Stimulated activated CD4-positive, alpha-beta T cell treated with anti-CD3 and anti-CD28 coated beads, Interleukin-12 subunit alpha, Interleukin-12 subunit beta, amount 100 ng/mL, for 4 hours (primary cell): ENCODE measurements around the gene ZNF385D.

ENCODE experiments used
- DNase-seq: peaks from one replicate; pipeline ENCODE4 v3.0.0-alpha.2; 2020

ZNF385D gene

DNA sequence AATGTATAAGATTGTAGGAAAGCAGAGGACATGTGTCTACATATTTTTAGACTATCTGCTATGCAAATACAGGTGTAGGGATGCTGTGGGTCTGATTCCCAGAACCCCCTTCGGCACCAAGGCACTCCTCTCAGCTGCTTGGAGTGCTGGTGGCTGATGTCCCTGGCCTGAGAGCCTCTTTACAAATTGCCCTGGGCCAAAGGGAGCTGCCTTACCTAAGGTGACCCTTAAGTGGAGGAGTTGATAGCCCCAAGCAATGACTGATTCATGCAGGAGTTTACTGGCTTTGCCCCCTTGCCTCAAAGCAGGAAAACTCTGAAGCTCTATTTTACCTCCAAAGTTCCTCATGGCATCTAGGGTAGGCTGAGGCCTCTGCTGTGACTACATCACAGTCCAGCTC is 83.0 kb downstream of the ZNF385D start:
- DNase-seq = no peak

DNA sequence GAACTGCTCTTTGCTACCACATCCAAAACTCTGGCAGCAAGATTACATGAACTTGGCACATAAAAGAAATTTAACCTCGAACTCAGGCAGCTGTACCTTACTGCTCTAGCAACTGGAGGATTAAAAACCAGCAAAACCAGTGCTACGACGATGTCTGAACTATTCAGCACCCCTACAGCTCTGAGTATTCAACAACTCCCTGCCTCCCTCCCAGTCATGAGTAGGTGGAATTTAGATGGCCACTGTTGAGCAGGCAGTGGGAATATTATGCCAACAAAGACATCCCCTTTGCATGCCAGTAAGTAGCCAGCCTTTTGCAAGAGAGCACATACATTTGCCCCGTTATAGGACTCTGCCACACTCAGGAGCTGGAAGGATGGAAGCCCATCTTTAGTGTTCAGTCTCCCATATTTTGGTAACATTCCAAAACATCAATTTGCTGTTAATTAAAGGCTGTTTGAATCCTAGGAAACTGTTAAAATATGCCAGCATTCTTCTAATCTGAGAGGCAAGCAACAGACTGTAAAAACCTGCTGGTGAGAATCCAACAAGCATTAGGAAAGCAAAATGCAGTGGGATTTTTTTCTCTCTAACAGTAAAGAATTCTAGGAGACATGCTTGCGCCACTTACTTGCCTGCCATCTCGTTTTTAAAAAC is 85.4 kb downstream of the ZNF385D start:
- DNase-seq = no peak

DNA sequence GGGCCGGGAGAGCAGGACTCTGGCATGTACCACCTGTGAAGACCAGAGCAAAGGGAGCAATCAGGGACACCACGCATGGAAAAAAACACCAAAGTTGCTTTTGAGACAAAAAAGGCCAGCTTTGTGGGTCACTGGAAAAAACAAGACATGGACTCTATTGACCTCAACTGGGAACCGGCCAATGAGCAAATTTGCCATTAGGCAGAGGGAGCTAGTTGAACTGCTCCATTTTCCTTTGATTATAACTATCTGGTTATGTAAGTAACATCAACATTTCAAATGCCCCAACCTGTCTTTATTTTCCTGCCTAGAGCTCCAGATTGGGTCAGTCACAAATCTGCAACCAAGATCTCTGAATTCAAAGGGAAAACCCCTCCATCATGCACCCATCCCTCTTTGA is 86.0 kb downstream of the ZNF385D start:
- no peak for DNase-seq

DNA sequence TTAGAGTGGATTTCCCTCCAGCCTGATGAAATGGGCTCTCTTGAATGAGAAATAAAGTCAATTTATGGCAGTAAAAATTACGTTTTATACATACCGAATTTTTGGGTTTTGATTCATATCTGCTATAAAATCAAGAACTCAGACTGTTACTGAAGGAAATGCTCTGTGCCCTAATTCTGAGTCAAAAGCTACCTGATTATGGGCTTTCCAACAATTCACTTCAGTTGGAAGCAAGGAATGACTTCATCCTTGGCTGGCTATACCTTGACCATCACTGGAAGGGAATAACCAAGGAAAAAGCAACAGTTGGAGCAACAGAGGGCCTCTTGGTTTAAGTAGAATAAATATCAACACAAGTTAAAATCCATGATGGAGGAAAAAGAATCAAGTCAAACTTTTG is 88.6 kb downstream of the ZNF385D start:
- no peak for DNase-seq

DNA sequence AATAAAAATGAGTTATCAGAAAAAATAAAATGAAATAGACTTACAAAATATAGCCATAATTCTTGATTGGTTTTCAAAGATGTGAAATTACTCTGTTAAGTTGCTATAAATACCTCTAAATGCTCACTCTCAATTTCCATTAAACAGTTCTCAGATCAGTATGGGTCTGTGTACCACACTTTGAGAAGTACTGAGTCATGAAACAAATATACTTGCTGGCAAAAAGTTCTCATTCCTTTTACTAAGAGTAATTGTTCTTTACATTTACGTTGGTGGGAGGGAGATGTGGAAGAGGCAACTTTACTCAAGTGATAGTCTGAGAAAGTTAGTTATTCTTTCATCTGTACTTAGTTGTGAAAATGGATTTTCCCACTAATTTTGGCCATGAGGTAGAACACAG is 96.3 kb downstream of the ZNF385D start:
- no peak for DNase-seq

DNA sequence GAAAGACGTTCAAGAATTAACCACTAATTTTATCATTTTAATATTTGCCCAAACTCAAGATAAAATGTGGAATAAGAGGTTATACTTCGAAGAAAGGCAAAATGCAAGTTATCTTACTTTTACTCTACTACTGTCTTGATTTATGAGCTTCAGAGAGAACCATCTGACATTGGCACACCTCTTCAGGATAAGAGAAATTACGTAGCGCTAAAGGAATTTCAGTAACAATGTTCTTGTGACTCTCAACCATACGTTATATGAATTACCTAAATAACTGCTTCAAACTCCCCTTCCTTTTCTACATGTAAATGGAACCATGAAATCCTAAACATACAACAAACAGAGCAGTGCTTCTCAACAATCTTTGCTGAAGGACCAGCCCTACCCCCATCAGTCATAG is 96.8 kb downstream of the ZNF385D start:
- no peak for DNase-seq

DNA sequence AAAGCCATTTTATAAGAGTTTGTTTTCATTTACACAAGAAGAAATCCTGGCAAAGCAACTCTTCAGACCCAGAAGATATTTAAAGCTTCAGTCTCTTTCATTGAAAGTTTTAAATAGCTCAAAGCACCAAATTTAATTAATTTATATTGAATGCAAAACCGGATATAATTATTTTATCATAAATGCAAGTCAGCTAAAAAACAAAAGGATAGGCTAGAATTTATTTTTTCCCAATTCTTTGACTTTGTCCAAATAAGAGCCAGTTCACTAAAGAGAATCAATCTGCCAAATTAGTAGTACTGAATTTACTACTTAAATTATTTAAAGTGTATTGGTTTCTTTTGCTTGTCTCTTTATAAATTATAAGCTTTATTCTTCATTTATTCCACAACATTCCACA is 101.5 kb downstream of the ZNF385D start:
- DNase-seq = no peak

DNA sequence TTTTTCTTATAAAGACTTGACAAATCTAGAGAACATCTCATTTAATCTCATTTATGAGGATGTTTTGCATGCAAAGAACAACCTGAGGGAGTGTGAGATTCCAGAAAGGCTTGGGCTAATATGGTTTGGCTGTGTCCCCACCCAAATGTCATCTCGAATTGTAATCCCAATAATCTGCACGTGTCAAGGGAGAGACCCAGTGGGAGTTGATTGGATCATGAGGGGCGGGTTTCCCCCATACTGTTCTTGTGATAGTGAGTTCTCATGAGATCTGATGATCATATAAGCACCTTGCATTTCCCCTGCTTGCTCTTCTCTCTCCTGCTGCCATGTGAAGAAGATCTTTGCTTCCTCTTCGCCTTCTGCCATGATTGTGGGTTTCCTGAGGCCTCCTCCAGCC is 103.0 kb downstream of the ZNF385D start:
- DNase-seq = no peak

DNA sequence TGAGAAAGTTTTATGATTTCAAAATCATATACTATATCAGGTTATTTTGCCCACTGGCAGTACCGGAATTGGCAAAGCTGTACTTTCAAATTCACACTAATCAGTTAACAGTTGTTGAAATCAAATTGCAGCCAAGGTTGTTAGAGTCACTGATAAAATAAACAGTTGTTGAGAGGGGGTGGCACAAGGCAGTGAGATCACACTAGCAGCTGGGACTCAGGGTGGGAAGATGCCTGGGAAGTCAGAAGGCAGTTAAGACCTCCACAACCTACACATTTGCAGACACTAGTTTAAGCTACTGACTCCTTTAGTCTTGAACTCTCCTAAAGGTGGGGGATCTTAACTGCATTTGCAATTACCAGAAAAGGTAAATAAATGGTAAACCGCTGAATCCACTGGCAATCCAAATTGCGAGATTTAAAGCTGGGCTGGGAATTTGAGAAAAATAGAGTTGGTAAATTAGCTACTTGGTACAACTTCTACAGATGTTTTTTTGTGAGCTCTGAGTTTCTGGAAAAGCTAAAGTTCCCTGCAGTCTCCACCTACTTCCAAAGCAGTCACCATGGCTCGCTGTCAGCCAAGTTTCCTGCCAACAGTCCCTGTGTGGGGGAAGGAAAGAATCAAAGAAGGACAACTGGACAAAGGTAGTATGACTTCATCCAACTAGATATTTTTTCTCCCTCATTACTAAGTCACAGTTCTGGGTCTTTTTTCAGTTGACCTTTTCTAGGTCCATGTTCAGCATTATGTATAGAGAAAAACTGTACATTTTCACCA is 105.7 kb downstream of the ZNF385D start:
- DNase-seq = no peak

DNA sequence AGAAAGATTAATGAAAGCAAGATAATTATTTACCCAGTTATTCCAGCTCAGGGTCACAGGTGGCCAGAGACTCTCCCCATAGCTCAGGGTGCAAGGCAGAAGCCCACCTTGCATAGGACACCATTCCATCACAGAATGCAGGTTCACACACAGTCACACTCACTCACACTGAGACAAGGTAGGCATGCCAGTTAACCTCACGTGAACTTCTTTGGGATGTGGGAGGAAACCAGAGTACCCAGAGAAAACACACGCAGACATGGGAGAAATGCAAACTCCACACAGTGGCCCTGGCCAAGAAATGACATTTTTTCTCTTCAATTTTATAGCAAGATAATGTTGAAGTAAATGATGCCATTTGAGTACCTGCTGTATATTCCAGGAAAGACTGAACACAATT is 106.7 kb downstream of the ZNF385D start:
- no peak for DNase-seq

DNA sequence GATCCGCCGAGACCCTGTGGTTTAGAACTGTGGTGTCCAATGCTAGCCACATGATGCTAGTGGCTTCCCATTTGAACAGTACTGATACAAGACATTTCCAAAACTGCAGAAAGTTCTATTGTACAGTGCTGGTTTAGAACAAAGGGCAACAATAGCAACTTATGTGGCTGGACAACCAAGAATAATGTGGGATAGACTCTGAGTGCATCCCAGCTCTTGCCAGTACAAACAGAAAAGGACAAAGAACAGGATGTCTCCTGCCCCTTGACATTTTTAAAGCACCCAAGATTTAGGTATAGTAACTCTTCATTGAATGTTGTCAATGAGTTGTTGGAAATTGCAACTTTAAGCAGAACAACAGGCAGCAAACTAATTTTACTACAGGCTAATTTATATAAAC is 107.3 kb downstream of the ZNF385D start:
- DNase-seq = no peak

DNA sequence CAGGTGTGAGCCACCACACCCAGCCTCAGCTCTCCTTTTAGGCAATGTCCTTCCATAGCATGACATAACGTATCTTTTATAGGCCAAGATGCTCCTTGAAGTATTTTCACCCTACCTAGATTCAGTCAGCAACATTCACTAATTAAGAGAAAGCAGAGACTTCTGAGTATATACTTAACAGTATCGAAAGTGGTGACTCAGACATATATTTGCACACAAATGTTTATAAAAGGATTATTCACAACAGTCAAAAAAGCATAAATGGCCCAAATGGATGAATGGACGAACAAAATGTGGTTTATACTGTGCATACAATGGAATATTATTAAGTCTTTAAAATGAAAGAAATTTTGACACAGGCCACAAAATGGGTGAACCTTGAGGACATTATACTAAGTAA is 108.6 kb downstream of the ZNF385D start:
- DNase-seq = no peak

DNA sequence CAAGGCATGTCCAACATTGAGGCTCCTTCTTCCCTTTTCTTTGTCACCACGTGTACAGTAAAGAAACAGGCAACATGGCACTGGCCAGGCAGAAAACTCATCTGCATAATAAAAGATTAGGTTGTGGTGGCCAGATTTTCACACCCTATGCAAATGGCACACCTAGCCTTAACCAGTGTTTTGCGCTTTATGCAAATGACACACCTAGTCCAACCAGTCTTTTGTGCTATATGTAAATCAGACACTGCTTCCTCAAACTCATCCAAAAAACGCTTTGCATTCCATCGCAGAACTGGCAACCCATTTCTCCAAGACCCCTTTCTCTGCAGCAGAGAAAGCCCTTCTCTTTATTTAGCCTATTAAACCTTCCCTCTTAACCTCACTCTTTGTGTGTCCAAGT is 109.1 kb downstream of the ZNF385D start:
- DNase-seq = no peak

DNA sequence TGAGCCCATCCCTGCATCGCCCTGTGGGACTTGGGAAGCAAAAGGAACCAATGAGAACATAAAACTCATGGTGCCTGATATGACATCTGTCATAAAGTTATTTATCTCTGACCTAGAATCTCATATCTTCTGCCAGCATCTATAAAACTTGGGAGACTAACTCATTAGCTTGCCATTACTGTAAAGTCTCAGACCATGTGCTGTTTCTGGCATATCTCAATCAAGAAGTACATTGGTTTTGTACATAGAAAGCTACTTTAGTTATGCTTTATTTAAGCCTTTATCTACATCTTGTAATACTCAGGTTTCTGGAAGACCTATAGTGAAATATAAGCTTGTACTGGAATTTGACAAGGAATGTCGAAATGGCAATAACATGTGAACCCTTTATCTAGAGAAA is 112.5 kb downstream of the ZNF385D start:
- no peak for DNase-seq

DNA sequence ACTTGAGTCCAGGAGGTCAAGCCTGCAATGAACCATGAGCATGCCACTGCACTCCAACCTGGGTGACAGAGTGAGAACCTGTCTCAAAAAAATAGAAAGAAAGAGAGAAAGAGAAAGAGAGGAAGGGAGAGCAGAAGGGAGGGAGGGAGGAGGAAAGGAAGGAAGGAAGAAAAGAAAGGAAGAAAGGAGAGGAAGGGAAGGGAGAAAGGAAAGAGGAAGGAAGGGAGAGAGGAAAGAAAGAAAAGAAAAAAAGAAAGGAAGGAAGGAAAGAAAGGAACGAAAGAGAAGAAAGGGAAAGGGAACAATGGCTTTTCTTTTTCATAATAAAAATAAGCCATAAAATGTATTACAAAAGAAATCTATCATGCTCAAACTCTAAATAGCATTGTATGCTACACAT is 116.9 kb downstream of the ZNF385D start:
- no peak for DNase-seq

DNA sequence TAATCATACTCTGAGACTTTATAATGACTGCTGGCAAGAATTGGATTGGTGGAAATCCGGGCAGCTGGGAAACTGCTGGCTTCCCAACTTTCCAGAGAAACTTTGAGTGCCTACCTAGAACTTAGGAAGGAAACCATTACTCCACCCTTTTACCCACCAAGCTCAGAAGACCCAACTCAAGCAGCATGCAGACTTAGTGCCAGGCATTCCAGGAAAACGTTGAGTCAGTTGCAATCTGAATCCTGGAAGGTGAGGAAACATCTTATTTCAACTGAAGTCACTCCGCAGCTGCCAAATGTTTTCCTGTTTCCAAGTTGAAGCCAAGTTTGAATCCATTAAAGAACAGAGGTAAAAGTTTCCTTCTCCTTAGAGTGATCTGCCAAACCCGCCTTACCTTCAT is 126.5 kb downstream of the ZNF385D start:
- DNase-seq = no peak

DNA sequence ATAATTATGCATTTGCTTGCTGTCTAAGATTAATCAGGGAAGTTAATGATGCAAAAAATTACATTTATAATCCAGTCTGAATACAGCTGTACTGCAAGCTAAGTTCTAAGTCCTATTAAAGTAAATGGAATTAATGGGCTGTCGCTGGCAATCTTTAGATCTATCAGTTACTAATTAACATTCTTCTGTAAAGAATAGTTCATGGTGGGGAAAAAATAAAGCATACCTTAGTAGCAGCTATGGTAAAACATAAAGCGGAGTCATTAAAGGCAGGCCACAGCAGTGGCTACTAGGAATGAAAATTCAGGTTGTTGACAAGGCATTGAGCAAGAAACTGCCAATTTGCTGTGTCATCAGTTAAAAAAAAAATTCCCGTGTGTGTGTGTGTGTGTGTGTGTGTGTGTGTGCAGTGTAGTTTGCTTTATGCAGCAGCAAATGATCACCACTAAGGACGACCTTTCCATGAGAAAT is 129.8 kb downstream of the ZNF385D start:
- no peak for DNase-seq

DNA sequence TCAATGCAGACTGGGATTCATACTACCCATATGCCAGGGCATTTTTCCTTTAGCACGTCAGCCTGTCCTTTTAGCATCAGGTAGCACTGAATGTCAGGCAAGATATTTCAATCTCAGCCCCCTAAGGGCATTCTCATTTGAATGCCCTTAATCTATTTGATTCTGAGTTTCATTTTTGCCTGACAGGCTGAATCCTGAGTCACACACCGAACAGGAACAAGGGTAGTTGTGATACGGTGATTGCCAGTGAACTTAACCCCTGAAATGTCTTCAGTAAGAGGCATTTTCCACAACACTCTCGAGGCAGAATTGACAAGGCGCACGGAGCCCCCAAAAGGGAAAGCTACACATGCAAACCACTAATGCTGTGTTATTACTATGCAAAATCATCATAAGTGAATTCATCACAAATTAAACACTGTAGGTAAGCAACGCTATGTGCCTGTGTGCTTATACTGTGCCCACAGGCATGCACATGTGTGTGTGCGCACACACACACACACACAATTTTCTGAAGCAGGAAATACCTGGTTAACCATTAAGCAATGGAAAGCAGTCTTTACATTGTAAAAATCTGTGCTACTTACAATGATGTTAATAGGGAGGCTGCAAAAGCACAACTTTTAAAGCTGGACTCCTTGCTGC is 130.4 kb downstream of the ZNF385D start:
- DNase-seq = no peak

DNA sequence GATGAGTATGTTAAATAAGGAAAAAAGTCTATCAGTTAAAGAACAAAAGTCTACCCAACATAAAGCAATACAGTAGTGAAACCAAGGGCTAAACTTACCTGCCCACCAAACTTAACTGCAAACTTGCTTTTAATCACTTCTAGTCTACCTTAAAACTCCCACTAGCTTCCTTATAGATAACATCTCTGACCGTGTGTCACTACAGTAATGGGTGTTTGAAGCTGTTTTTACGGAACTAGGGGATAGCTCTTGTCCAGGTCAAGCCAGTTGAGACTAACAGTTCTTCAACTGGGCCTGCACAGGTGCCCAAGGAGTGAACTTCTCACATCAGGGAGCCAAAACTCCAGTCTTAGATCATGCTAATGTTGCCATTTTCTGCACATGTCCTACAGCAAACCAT is 132.3 kb downstream of the ZNF385D start:
- no peak for DNase-seq

DNA sequence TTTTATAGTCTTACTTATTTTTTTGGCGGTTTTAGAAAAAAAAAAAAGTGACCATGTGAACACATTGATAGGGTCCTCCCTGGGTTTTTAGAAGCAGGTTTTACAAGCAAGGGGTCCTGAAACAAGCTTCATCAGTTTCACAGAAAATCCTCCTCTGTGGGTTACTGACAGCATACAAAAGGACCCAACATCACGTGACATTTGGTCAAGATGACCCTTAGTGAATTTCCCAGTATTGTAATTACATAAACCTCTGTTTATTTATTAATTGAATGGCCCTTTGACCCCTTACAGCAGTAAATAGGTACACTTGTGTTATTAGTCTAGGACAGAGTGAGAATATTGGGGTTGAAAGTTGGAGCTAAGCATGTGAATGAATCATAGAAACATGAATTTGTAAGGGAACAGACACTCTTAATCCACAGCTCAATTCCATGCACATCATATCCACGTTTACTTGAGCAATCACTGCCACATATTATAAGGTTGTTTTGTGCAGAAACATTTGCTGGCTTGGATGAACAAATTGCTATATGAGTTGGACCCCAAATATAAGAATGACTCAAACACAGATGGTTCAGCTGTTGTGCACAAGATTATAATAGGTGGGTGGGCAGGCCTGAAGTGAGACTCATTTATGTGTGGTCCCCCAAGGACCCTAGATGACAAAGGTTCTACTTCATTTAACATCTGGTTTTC is 137.5 kb downstream of the ZNF385D start:
- no peak for DNase-seq

DNA sequence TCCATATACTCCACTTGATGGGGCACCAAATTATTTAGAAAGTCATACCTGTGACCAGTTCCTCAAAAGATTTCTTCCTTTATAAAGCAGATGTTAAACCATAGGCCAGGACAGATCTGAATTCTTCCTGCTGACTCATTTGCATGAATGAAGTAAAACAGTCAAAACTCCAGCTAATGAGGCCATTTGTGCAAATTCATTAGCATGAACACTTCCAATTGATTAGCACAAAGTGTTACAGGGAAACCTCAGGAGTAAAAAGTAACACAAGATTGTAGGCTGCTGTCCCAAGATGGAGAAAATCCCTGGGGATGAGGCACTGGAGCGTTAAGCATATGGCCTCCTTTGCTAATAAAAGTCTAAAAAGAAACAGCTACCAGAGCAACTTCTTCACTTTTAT is 149.8 kb downstream of the ZNF385D start:
- DNase-seq = no peak

DNA sequence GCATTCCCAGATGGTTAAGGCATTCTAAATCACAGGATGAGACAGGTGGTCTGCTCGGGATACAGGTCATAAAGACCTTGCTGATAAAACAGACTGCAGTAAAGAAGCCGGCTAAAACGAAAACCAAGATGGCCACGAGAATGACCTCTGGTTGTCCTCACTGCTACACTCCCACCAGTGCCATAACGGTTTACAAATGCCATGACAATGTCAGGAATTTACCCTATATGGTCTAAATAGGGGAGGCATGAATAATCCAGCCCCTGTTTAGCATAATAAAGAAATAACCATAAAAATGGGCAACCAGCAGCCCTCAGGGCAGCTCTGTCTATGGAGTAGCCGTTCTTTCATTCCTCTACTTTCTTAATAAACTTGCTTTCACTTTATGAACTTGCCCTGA is 151.1 kb downstream of the ZNF385D start:
- DNase-seq = no peak

DNA sequence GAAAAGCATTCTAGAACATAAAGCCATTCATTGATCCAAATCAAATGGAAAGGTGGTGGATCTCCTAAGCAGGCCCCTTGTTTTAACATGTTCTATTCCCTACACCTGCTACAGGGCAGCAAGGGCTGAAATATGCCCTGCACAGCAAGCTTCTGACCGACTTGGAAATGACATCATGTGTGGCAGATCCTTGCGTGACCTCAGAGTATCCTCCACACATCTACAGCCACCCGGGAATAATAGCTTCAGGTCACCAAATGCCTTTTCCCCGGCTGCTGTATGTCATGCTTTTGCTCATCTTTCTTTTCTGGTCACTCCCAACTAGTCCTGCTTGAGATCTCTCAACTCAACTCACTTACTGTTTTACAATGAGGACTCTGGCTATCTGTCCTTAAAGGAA is 158.2 kb downstream of the ZNF385D start:
- no peak for DNase-seq

DNA sequence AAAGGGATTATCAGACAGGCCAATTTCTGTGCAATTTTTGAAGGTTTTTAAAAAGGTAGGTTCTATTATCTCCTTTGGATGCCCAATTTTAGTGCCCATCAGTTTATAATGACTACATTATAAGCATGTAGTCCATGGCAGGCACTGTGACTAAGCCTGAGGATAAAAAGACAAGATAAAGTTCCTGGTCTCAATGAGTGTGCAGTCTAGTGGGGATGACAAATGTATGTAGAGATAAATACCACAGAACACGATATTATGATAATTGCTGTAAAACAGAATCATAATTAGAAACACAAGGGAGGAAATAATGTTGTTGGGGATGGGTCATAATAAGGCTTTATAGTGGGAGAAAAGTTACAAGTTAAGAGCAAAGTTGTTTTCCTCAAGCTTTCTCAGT is 163.1 kb downstream of the ZNF385D start:
- DNase-seq = no peak
